GM21526 (cell line): Measurements from ENCODE around the gene UBE2L3.

Experiments used
- ATAC-seq: cut with Tn5 transposase; IDR thresholded peaks from one replicate; pipeline ENCODE4 v1.9.1; 2021; ENCODE audit warnings: moderate library complexity; ENCODE audit not compliant: unreplicated experiment, low FRiP score

UBE2L3 gene

DNA sequence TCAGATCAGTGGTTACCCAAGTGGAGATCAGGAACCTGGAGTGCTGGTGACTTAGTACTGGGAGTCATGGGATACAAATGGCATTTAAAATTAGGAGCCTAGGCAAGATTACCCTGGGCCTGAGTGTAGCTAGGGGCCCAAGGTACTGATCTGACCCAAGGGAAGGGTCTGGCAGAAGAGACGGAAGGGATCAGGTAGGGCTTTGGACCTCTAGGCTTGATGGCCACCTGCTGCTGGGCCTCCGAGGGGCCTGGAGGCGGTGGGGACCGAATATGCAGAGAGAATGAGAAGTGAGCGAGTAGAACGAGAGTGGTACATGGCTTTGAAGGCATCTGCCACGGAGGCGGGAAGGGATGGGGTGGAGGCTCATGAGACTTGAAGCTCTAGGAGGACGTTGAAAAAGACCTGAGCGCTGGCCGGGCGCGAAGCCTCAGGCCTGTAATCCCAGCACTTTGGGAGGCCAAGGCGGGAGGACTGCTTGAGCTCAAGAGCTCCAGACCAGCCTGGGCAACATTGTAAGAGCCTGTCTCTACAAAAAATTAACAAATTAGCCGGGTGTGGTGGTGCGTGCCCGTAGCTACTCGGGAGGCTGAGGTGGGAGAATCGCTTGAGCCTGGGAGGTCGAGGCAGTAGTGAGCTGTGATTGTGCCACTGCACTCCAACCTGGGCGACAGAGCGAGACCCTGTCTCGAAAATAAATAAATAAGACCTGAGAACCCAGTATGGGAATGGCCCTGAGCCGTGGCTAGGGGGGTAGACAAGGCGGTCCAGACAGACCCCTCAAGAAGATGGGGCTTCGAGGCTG is 97.7 kb downstream of the UBE2L3 start:
- ATAC-seq, result no peak

DNA sequence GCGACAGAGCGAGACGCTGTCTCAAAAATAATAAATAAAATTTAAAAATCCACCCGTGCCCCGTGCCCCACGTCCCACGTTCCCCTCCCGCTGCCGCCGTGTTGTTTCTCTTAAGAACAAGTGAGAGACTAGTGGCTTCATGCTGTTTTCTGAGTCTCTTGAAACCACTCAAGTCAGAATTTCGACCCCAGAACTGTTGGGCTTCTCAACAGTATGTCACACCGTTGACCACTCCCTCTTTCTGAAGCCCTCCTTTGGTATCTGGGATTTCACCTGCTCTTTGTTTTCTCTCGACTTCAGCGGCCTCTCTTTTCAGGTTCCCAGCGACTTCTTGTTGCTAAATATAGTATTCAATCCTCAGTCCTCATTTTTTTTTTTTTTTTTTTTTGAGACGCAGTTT is 99.3 kb downstream of the UBE2L3 start:
- no peak for ATAC-seq

DNA sequence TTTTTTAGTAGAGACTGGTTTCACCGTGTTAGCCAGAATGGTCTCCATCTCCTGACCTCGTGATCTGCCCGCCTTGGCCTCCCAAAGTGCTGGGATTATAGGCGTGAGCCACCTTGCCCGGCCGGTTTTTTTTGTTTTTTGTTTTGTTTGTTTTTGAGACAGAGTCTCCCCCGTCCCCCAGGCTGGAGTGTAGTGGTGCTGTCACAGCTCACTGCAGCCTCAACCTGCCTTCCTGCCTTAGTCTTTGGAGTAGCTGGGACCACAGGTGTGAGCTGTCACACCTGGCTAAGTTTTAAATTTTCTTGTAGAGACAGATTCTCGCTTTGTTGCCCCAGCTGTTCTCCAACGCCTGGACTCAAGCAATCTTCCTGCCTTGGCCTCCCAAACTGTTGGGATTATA is 101.5 kb downstream of the UBE2L3 start:
- no peak for ATAC-seq

DNA sequence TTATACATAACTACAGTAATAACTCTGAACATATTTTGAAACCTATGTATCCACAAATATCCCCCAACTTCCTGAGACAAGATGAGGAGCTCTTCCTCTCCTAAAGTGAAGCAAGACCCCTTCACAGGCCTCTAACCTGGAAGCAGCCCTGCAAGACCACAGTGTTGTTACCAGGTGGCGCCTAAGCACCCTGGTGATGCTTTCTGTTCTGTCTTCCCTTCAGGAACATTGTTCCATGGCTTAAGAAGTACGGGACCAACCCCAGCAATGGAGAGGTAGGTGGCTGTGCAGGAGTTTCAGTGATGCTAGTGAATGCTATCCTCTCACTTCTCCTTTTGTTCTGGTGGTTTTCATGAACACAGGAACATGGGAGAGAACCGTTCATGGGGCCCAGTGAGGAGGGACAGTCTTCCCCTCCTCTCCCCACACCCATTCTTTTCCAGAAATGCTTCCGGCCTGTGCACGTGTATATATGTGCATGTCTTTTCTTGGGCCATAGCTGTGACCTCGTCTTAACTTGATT is 104.7 kb downstream of the UBE2L3 start:
- ATAC-seq, result no peak
